Natural killer cell (primary cell): ENCODE results near the gene ANKRD18A. TPM values are rescaled to one million over a fixed set of nuclear protein-coding genes. Genes with fewer than 3 reads are reported as not detected.
"Not testable (repeated sequence)": the region's sequence is repeated elsewhere in the genome, so short reads cannot be mapped to it uniquely, and the experiment has no call there.

Experiments
- ATAC-seq, 3 donors: fragments of 150-1000 bp in 2 of 3; fragments of 200-7000 bp in 1 of 3; cut with Tn5 transposase; 1 replicate in 1 of 3; 2 replicates in 2 of 3; pipeline ENCODE4 v1.10.0; 2021; ENCODE audit warnings: mild to moderate bottlenecking in 2 of 3, moderate library complexity in 2 of 3
- DNase-seq, 2 donors: peaks; one replicate each; pipeline versions ENCODE4 v3.0.0 to v3.0.0-alpha.2; 2013 to 2021; ENCODE audit warnings: mixed read lengths in 1 of 2
- H3K27ac ChIP-seq: one replicate; pipeline ENCODE4 v1.5.1; 2013; ENCODE audit warnings: mild to moderate bottlenecking, low read length
- H3K27me3 ChIP-seq: one replicate; pipeline ENCODE4 v1.6.1; 2013; ENCODE audit warnings: low read length; ENCODE audit not compliant: control insufficient read depth, insufficient read depth
- H3K36me3 ChIP-seq: one replicate; pipeline ENCODE4 v1.6.1; 2013; ENCODE audit warnings: low read length; ENCODE audit not compliant: control insufficient read depth, insufficient read depth
- H3K4me1 ChIP-seq: one replicate; pipeline ENCODE4 v1.6.1; 2013; ENCODE audit warnings: low read length; ENCODE audit not compliant: control insufficient read depth, insufficient read depth
- H3K4me3 ChIP-seq: one replicate; pipeline ENCODE4 v1.5.1; 2013; ENCODE audit warnings: low read length
- H3K9me3 ChIP-seq: one replicate; pipeline ENCODE4 v1.6.1; 2013; ENCODE audit warnings: low read length; ENCODE audit not compliant: control insufficient read depth, insufficient read depth
- H3K27ac Mint-ChIP-seq, 2 donors: one replicate each; pipeline ENCODE4 v1.8.0; 2022; ENCODE audit warnings: mild to moderate bottlenecking in 2 of 2, mixed read lengths in 2 of 2, moderate library complexity in 1 of 2
- H3K27me3 Mint-ChIP-seq, 2 donors: one replicate each; pipeline ENCODE4 v1.8.0; 2022; ENCODE audit warnings: low read depth in 2 of 2, mixed read lengths in 2 of 2
- H3K36me3 Mint-ChIP-seq: one replicate; pipeline ENCODE4 v1.8.0; 2022; ENCODE audit warnings: mixed read lengths
- H3K4me1 Mint-ChIP-seq, 2 donors: one replicate each; pipeline ENCODE4 v1.8.0; 2022; ENCODE audit warnings: mixed read lengths in 2 of 2
- H3K4me3 Mint-ChIP-seq: one replicate; pipeline ENCODE4 v1.8.0; 2022; ENCODE audit warnings: mild to moderate bottlenecking, moderate library complexity, mixed read lengths
- H3K9me3 Mint-ChIP-seq, 2 donors: one replicate each; pipeline ENCODE4 v1.8.0; 2022; ENCODE audit warnings: mixed read lengths in 2 of 2
- CTCF ChIP-seq: fragments of 200-600 bp; IDR thresholded peaks from one replicate; pipeline ENCODE4 v1.8.0; 2022; ENCODE audit warnings: antibody characterized with exemption
- WGBS: methylation state at CpG from one replicate; pipeline ENCODE4 v1.1.7; 2013; ENCODE audit warnings: missing lambda C conversion rate; ENCODE audit not compliant: insufficient coverage; 5-methylcytosine and 5-hydroxymethylcytosine counted together
- intact Hi-C: fragments of 100-400 bp; cut with micrococcal nuclease; formaldehyde crosslinking; loops from one replicate; pipeline ENCODE4 v1.14.2; 2022
- total RNA-seq, 4 donors: library from RNA; stranded (reverse); fragments of 120-200 nt in 1 of 4; gene quantifications; one replicate each; pipeline versions ENCODE4 v1.2.3 to v1.2.4, GENCODE V29; 2013 to 2022

The ANKRD18A gene
- total RNA-seq, 3 donors from 2014 or later (not counting 1 experiment from before 2014, with no cell fraction given) = 0.25 to 1.5 TPM; not detected in 1

GRCh38 chr9:38621434-38622287 lies 1.3 kb upstream of the ANKRD18A start:
- intact Hi-C loops = no loop called here

GRCh38 chr9:38619556-38620447 lies 594 bp downstream of the ANKRD18A start:
- H3K4me3 ChIP-seq = peak overlapping the region; percentile 24
- no peak overlapping the region for H3K27ac Mint-ChIP-seq
- no peaks in the 10 kb centered on the region for H3K36me3 ChIP-seq
- H3K9me3 ChIP-seq = no peaks in the 10 kb centered on the region
- H3K9me3 Mint-ChIP-seq = no peaks in the 10 kb centered on the region
- peaks cover 28% of the 10 kb centered on the region for H3K4me1 ChIP-seq
- no peak for ATAC-seq
- WGBS = 4% methylated on average over 54 of the region's 58 CpGs
- no peaks in the 10 kb centered on the region for H3K36me3 Mint-ChIP-seq
- H3K27me3 ChIP-seq = peaks cover 29% of the 10 kb centered on the region
- peaks cover 49 to 57% of the 10 kb centered on the region in 2 donors for H3K27me3 Mint-ChIP-seq
- H3K4me3 Mint-ChIP-seq = peak overlapping the region; percentile 79
- peaks cover 17 to 24% of the 10 kb centered on the region in 2 donors for H3K4me1 Mint-ChIP-seq
- H3K27ac ChIP-seq = no peak overlapping the region
- TF ChIP-seq CTCF = no peak
- intact Hi-C loops = no loop called here
- peak in 1 of 2 donors; percentile 35 for DNase-seq

More at GRCh38 chr9:38621434-38622287, 1.3 kb upstream of the ANKRD18A start:
- H3K27me3 ChIP-seq = peaks cover 30% of the 10 kb centered on the region
- ATAC-seq (peak; percentile 46 to 64 (median 48)), DNase-seq (peak in 1 of 2 donors; percentile 67)
- H3K36me3 ChIP-seq = no peaks in the 10 kb centered on the region
- Mint-ChIP-seq H3K27me3 (peaks cover 53 to 60% of the 10 kb centered on the region in 2 donors), H3K36me3 (no peaks in the 10 kb centered on the region), H3K4me1 (peaks cover 17 to 24% of the 10 kb centered on the region in 2 donors), H3K27ac (no peak overlapping the region), H3K4me3 (peak overlapping the region; percentile 76), H3K9me3 (peaks cover 2 to 3% of the 10 kb centered on the region in 2 donors)
- H3K9me3 ChIP-seq = no peaks in the 10 kb centered on the region
- WGBS = 2% methylated on average over 67 of the region's 67 CpGs
- H3K27ac ChIP-seq = no peak overlapping the region
- no peak overlapping the region for H3K4me3 ChIP-seq
- TF ChIP-seq CTCF = no peak
- H3K4me1 ChIP-seq = peaks cover 28% of the 10 kb centered on the region

GRCh38 chr9:38598029-38598745 lies 22.2 kb downstream of the ANKRD18A start:
- ATAC-seq, H3K36me3 Mint-ChIP-seq, H3K9me3 ChIP-seq, DNase-seq, H3K27ac Mint-ChIP-seq, intact Hi-C loops, H3K4me3 ChIP-seq, H3K27ac ChIP-seq, H3K4me3 Mint-ChIP-seq, H3K36me3 ChIP-seq, H3K9me3 Mint-ChIP-seq, H3K4me1 ChIP-seq, H3K4me1 Mint-ChIP-seq, H3K27me3 ChIP-seq: not testable (repeated sequence)
- WGBS = 60% methylated on average over 1 of the region's 2 CpGs
- H3K27me3 Mint-ChIP-seq = peaks cover 10 to 31% of the 10 kb centered on the region in 2 donors

GRCh38 chr9:38595117-38595516 lies 25.3 kb downstream of the ANKRD18A start:
- H3K4me3 ChIP-seq, H3K36me3 Mint-ChIP-seq, ATAC-seq, H3K36me3 ChIP-seq, H3K4me1 Mint-ChIP-seq, H3K4me3 Mint-ChIP-seq, H3K27ac ChIP-seq, H3K9me3 ChIP-seq, H3K27ac Mint-ChIP-seq, H3K27me3 ChIP-seq, intact Hi-C loops, H3K4me1 ChIP-seq, H3K9me3 Mint-ChIP-seq, DNase-seq: not testable (repeated sequence)
- WGBS = no CpG with 5 or more reads among the region's 3 CpGs
- peaks cover 13 to 36% of the 10 kb centered on the region in 2 donors for H3K27me3 Mint-ChIP-seq

- H3K36me3 ChIP-seq, intact Hi-C loops, H3K27ac Mint-ChIP-seq, ATAC-seq, H3K36me3 Mint-ChIP-seq, H3K9me3 Mint-ChIP-seq, H3K4me1 Mint-ChIP-seq, H3K4me1 ChIP-seq, H3K9me3 ChIP-seq, H3K27me3 ChIP-seq, H3K4me3 Mint-ChIP-seq, H3K27ac ChIP-seq, DNase-seq, H3K4me3 ChIP-seq: not testable (repeated sequence)
- H3K27me3 Mint-ChIP-seq = peaks cover 21 to 24% of the 10 kb centered on the region in 2 donors
- WGBS = 50% methylated on average over 1 of the region's 9 CpGs
Measured at GRCh38 chr9:38591346-38592063, 28.9 kb downstream of the ANKRD18A start.
